ENCODE measurements around the gene ATP6V1C2.

ATP6V1C2 gene

DNA sequence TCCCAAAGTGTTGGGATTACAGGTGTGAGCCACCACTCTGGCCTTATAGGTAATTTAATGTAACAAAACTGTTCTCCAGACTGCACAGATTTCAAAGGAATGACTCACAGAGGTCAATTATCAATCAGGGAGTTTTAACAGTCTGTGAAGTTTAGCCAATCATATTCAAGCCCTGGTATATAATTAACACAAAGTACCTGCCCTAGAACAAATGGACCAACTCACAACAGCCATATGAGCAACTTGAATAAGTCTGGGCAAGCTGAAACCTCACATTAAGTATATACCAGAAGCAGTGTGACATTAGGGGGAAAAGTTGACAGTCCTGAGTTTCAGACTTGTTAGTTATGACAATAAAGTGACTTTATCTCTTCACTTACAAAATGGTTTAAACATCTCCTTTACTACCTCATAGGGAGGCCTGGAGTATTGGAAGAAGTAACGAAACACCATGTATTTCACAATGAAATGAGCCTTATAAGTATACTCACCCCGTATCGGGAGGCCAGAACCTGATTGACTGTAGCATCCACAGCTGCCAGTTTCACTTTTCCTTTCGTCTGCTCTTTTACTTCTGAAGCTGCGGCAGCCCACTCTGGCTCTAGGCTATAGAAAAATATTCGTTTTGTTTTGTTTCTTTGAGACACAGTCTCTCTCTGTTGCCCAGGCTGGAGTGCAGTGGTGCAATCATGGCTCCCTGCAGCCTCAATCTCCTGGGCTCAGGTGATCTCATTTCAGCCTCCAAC, 69.0 kb downstream of the ATP6V1C2 start:
- Histone ChIP-seq H3K36me3 (ENCODE audit: control insufficient read depth, low read length) (peaks cover 94% of the 10 kb centered on the region), H3K79me2 (ENCODE audit: control insufficient read depth, low read length) (peaks cover 28% of the 10 kb centered on the region), H3K9me2 (replicated peaks; ENCODE audit: control insufficient read depth, low read length) (no peaks in the 10 kb centered on the region), H3K4me2 (ENCODE audit: low read length) (no peak overlapping the region), H3K9me3 (ENCODE audit: control insufficient read depth, insufficient read depth, low read length) (no peaks in the 10 kb centered on the region), H3K4me3 (ENCODE audit: low read length) (no peak overlapping the region), H4K20me1 (ENCODE audit: control insufficient read depth, insufficient read depth, low read depth, low read length) (peaks cover 13% of the 10 kb centered on the region; the same call in 1 of the 2 replicates), H3K4me1 (ENCODE audit: control insufficient read depth, low read length) (no peaks in the 10 kb centered on the region), H3F3A (ENCODE audit: control insufficient read depth, insufficient read depth) (peaks cover 9% of the 10 kb centered on the region), H3K27ac (ENCODE audit: low read depth, low read length) (no peak overlapping the region), H3K27me3 (ENCODE audit: control insufficient read depth, low read length) (no peaks in the 10 kb centered on the region)
- no peak for TF ChIP-seq EZH2phosphoT487 (IDR thresholded peaks at IDR 0.05; ENCODE audit: borderline replicate concordance, low read length)
- TF ChIP-seq, protein P1, sequence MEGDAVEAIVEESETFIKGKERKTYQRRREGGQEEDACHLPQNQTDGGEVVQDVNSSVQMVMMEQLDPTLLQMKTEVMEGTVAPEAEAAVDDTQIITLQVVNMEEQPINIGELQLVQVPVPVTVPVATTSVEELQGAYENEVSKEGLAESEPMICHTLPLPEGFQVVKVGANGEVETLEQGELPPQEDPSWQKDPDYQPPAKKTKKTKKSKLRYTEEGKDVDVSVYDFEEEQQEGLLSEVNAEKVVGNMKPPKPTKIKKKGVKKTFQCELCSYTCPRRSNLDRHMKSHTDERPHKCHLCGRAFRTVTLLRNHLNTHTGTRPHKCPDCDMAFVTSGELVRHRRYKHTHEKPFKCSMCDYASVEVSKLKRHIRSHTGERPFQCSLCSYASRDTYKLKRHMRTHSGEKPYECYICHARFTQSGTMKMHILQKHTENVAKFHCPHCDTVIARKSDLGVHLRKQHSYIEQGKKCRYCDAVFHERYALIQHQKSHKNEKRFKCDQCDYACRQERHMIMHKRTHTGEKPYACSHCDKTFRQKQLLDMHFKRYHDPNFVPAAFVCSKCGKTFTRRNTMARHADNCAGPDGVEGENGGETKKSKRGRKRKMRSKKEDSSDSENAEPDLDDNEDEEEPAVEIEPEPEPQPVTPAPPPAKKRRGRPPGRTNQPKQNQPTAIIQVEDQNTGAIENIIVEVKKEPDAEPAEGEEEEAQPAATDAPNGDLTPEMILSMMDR (IDR thresholded peaks at IDR 0.05; ENCODE audit: low read depth, low read length, poor library complexity, severe bottlenecking) = no peak

DNA sequence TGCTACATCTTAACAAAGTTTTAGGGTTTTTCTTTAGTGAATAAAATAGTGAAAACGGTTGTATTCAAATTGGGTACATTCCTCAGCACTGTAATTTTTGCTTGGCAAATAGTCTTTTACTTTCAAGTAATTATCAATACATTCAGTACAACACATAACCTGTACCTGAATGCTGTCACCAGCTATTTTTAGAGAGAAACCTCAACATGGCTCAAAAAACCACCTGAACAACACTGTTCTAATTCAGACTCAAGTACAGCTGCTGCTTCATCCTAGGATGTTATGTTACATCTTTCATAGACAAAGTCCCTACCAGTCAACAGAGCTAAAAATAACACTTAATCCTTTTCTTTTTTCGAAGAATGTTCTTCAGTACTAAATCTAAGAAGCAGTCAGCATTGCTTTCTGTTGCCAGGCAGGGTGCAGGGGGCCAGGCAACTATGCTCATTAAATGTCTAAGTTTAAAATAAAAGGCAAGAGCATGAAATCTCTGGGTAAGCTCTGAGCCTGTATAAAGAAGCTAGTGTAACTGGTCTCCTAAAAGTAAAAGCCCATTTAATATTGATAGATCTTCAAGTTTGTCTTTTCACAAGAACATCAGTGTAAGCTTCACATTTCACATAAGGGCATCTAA, 70.7 kb downstream of the ATP6V1C2 start:
- Histone ChIP-seq H3K4me3 (ENCODE audit: low read length) (no peak overlapping the region), H3K79me2 (ENCODE audit: control insufficient read depth, low read length) (peaks cover 40% of the 10 kb centered on the region), H3K36me3 (ENCODE audit: control insufficient read depth, low read length) (peaks cover 94% of the 10 kb centered on the region), H3K27me3 (ENCODE audit: control insufficient read depth, low read length) (no peaks in the 10 kb centered on the region), H3K9me3 (ENCODE audit: control insufficient read depth, insufficient read depth, low read length) (no peaks in the 10 kb centered on the region), H3K4me2 (ENCODE audit: low read length) (no peak overlapping the region), H3K27ac (ENCODE audit: low read depth, low read length) (no peak overlapping the region), H4K20me1 (ENCODE audit: control insufficient read depth, insufficient read depth, low read depth, low read length) (peaks cover 5% of the 10 kb centered on the region; the same call in 1 of the 2 replicates), H3F3A (ENCODE audit: control insufficient read depth, insufficient read depth) (peaks cover 11% of the 10 kb centered on the region), H3K9me2 (replicated peaks; ENCODE audit: control insufficient read depth, low read length) (no peaks in the 10 kb centered on the region), H3K4me1 (ENCODE audit: control insufficient read depth, low read length) (no peaks in the 10 kb centered on the region)
- no peak for TF ChIP-seq EZH2phosphoT487 (IDR thresholded peaks at IDR 0.05; ENCODE audit: borderline replicate concordance, low read length)
- TF ChIP-seq, protein P1 (IDR thresholded peaks at IDR 0.05; ENCODE audit: low read depth, low read length, poor library complexity, severe bottlenecking) = no peak

DNA sequence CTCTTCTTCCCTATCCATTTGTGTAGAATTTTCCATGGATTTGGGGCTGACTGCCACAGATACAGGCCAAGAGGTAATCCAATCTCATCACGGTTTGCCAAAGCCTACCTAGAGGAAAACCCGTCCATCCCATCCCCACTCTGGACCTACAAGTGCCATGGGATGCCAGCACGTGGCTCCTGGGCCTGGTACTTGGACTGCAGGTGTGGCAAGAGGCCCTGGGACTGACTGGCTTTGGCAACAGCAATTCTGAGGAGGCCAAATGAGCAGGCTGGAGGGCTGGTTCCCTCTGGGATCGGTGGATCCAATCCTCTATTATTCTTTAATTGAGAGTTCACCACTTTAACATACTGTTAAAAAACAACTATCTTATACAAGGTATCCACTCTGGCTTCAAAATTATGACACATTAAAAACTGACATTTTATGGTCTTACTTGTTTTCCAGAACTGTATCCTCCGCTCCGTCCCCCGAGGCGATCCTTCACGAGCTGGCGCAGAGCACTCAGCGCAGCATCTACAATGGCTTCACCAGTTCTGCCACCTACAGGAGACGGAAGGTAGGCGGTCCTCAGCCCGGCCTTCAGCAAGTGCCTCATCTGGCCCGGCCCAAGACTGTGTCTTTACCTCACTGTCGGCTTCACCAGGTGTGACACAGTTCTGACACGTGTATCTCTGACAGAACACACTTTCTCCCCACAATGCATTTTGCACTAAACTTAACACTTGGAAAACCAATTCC, 71.4 kb downstream of the ATP6V1C2 start:
- no peaks in the 10 kb centered on the region for H3K4me1 ChIP-seq (ENCODE audit: control insufficient read depth, low read length)
- H3K79me2 ChIP-seq (ENCODE audit: control insufficient read depth, low read length) = peaks cover 43% of the 10 kb centered on the region
- H3F3A ChIP-seq (ENCODE audit: control insufficient read depth, insufficient read depth) = peaks cover 15% of the 10 kb centered on the region
- H3K9me3 ChIP-seq (ENCODE audit: control insufficient read depth, insufficient read depth, low read length) = no peaks in the 10 kb centered on the region
- H3K4me3 ChIP-seq (ENCODE audit: low read length) = no peak overlapping the region
- H3K27ac ChIP-seq (ENCODE audit: low read depth, low read length) = no peak overlapping the region
- H3K36me3 ChIP-seq (ENCODE audit: control insufficient read depth, low read length) = peaks cover 94% of the 10 kb centered on the region
- no peaks in the 10 kb centered on the region for H3K27me3 ChIP-seq (ENCODE audit: control insufficient read depth, low read length)
- H4K20me1 ChIP-seq (ENCODE audit: control insufficient read depth, insufficient read depth, low read depth, low read length) = peaks cover 4% of the 10 kb centered on the region; the same call in 1 of the 2 replicates
- H3K4me2 ChIP-seq (ENCODE audit: low read length) = no peak overlapping the region
- H3K9me2 ChIP-seq (replicated peaks; ENCODE audit: control insufficient read depth, low read length) = no peaks in the 10 kb centered on the region
- TF ChIP-seq EZH2phosphoT487 (IDR thresholded peaks at IDR 0.05; ENCODE audit: borderline replicate concordance, low read length) = no peak
- TF ChIP-seq, protein P1 (IDR thresholded peaks at IDR 0.05; ENCODE audit: low read depth, low read length, poor library complexity, severe bottlenecking) = no peak

Data from DOHH2 (cell line).